A549 (cell line): ENCODE results near the gene RERE. TPM values are rescaled to one million over a fixed set of nuclear protein-coding genes. Genes with fewer than 3 reads are reported as not detected.

Experiments used
- ATAC-seq, 2 experiments: fragments of 200-7000 bp in 1 of 2; fragments of >200 bp in 1 of 2; cut with Nextera tagmentation in 1 of 2; cut with Tn5 transposase in 1 of 2; 3 replicates each; pipeline versions ENCODE4 v1.8.0 to v1.9.1; 2018 to 2020; ENCODE audit warnings: mild to moderate bottlenecking in 1 of 2, moderate library complexity in 1 of 2
- CTCF ChIA-PET: fragments of 300-600 bp; sonication (Branson Sonifier 250); formaldehyde crosslinking; extraction: SDS; loops from one replicate; lab custom pipeline; 2021; ENCODE audit warnings: antibody characterized with exemption, inconsistent platforms; lab: Yijun Ruan, JAX
- POLR2A ChIA-PET: fragments of 350-600 bp; formaldehyde crosslinking; extraction: SDS; loops from one replicate; lab custom pipeline; 2021; ENCODE audit warnings: antibody characterized with exemption, inconsistent platforms; lab: Yijun Ruan, JAX
- DNase-seq, 2 experiments: peaks; one replicate each; pipeline versions ENCODE4 v3.0.0 to v3.0.0-alpha.2; 2011 to 2016; ENCODE audit warnings: low read depth in 1 of 2, low spot score in 1 of 2
- FAIRE-seq: peaks from 2 replicates; lab custom pipeline; 2011; peaks lifted over from hg19 to GRCh38; lab: Jason Lieb, UNC
- H3K27ac ChIP-seq, 2 experiments: fragments of >200 bp; sonication (Bioruptor Twin); formaldehyde crosslinking; 3 replicates each; pipeline ENCODE4 v1.5.1; 2016 to 2017
- H3K4me1 ChIP-seq: fragments of >200 bp; sonication (Bioruptor Twin); formaldehyde crosslinking; 3 replicates; pipeline ENCODE4 v1.6.1; 2016
- H3K4me2 ChIP-seq: fragments of >200 bp; sonication (Bioruptor Twin); formaldehyde crosslinking; 3 replicates; pipeline ENCODE4 v1.6.1; 2016
- H3K4me3 ChIP-seq: fragments of >200 bp; sonication (Bioruptor Twin); formaldehyde crosslinking; 3 replicates; pipeline ENCODE4 v1.5.1; 2016
- H3K9me3 ChIP-seq: fragments of >200 bp; sonication (Bioruptor Twin); formaldehyde crosslinking; 3 replicates; pipeline ENCODE4 v1.6.1; 2016
- EHF ChIP-seq: fragments of 250-450 bp; sonication (Bioruptor Pico); IDR thresholded peaks from 2 replicates; pipeline ENCODE4 v1.5.0; 2020; ENCODE audit warnings: mild to moderate bottlenecking
- EP300 ChIP-seq, 2 experiments: fragments of >200 bp; sonication (Bioruptor Twin); formaldehyde crosslinking; IDR thresholded peaks; 2 replicates in 1 of 2; 3 replicates in 1 of 2; pipeline ENCODE4 v1.6.1; 2016 to 2017
- HMGXB4 ChIP-seq: fragments of 250-450 bp; sonication (Bioruptor Pico); IDR thresholded peaks from 2 replicates; pipeline ENCODE4 v1.5.0; 2021; ENCODE audit warnings: mild to moderate bottlenecking, moderate library complexity, borderline replicate concordance
- HOXA7 ChIP-seq: fragments of 250-450 bp; sonication (Bioruptor Pico); IDR thresholded peaks from 2 replicates; pipeline ENCODE4 v1.5.0; 2020; ENCODE audit warnings: mild to moderate bottlenecking, moderate library complexity
- HOXB5 ChIP-seq: fragments of 250-450 bp; sonication (Bioruptor Pico); IDR thresholded peaks from 2 replicates; pipeline ENCODE4 v1.5.0; 2020; ENCODE audit warnings: mild to moderate bottlenecking, moderate library complexity
- JUN ChIP-seq, 2 experiments: fragments of >200 bp; sonication (Bioruptor Twin); formaldehyde crosslinking; IDR thresholded peaks; 2 replicates in 1 of 2; 3 replicates in 1 of 2; pipeline ENCODE4 v1.6.1; 2016 to 2017
- JUNB ChIP-seq: fragments of >200 bp; sonication (Bioruptor Twin); formaldehyde crosslinking; IDR thresholded peaks from 2 replicates; pipeline ENCODE4 v1.6.1; 2016
- MAFK ChIP-seq: fragments of 450-650 bp; IDR thresholded peaks from 2 replicates; pipeline ENCODE4 v1.6.1; 2014; ENCODE audit not compliant: partially characterized antibody
- MYC ChIP-seq: IDR thresholded peaks from 2 replicates; pipeline ENCODE4 v1.6.1; 2012; ENCODE audit warnings: mild to moderate bottlenecking, inconsistent platforms, low read length, improper control_type of control experiment, borderline replicate concordance
- NFE2L2 ChIP-seq: fragments of 150-350 bp; conservative IDR thresholded peaks from 2 replicates; pipeline ENCODE4 v1.6.1; 2014; ENCODE audit warnings: low read length
- NR3C1 ChIP-seq: fragments of >200 bp; sonication (Bioruptor Twin); formaldehyde crosslinking; IDR thresholded peaks from 3 replicates; pipeline ENCODE4 v1.6.1; 2017
- PBX3 ChIP-seq: IDR thresholded peaks from 2 replicates; pipeline ENCODE4 v1.6.1; 2012
- RAD21 ChIP-seq, 2 experiments: fragments of >200 bp in 1 of 2; sonication (Bioruptor Twin) in 1 of 2; formaldehyde crosslinking in 1 of 2; IDR thresholded peaks in 1 of 2; conservative IDR thresholded peaks in 1 of 2; 2 replicates in 1 of 2; 3 replicates in 1 of 2; pipeline ENCODE4 v1.6.1; 2012 to 2018; ENCODE audit warnings: inconsistent platforms in 1 of 2
- RARB ChIP-seq: fragments of 250-450 bp; sonication (Bioruptor Pico); IDR thresholded peaks from 2 replicates; pipeline ENCODE4 v1.8.0; 2021; ENCODE audit warnings: mild to moderate bottlenecking, moderate library complexity
- REST ChIP-seq: fragments of 200-600 bp; sonication (generic); IDR thresholded peaks from 2 replicates; pipeline ENCODE4 v1.6.1; 2016; ENCODE audit warnings: antibody characterized with exemption, mild to moderate bottlenecking, moderate library complexity
- SREBF2 ChIP-seq: fragments of 450-650 bp; IDR thresholded peaks from 2 replicates; pipeline ENCODE4 v1.6.1; 2014; ENCODE audit warnings: mild to moderate bottlenecking, moderate library complexity
- TFCP2L1 ChIP-seq: fragments of 250-450 bp; sonication (Bioruptor Pico); IDR thresholded peaks from 2 replicates; pipeline ENCODE4 v1.5.0; 2021; ENCODE audit warnings: mild to moderate bottlenecking
- ZFP36 ChIP-seq: fragments of 450-650 bp; IDR thresholded peaks from 2 replicates; pipeline ENCODE4 v1.6.1; 2014; ENCODE audit warnings: borderline replicate concordance; ENCODE audit not compliant: partially characterized antibody
- WGBS: methylation state at CpG from one replicate; pipeline ENCODE4 v1.1.6; 2017; ENCODE audit errors: missing lambda C conversion rate; 5-methylcytosine and 5-hydroxymethylcytosine counted together
- polyA plus RNA-seq, 4 experiments: library from polyadenylated mRNA; depleted of rRNA in 3 of 4; stranded (reverse); fragments of >200 nt; fragmentation: RNase III in 1 of 4; extraction: RNeasy Plus Mini Kit Qiagen cat#74134 plus additional on column Dnase treatment in 1 of 4; gene quantifications; 2 replicates in 3 of 4; 3 replicates in 1 of 4; pipeline ENCODE4 v1.2.3, GENCODE V29; 2011 to 2017
- TF ChIP-seq, protein P1 (sequence below): IDR thresholded peaks from 2 replicates; pipeline ENCODE4 v1.6.1; 2012

RERE gene
- polyA plus RNA-seq, 2 of the 4 experiments (the other 2 are of a cell fraction): 12.6 to 28.6 TPM

DNA sequence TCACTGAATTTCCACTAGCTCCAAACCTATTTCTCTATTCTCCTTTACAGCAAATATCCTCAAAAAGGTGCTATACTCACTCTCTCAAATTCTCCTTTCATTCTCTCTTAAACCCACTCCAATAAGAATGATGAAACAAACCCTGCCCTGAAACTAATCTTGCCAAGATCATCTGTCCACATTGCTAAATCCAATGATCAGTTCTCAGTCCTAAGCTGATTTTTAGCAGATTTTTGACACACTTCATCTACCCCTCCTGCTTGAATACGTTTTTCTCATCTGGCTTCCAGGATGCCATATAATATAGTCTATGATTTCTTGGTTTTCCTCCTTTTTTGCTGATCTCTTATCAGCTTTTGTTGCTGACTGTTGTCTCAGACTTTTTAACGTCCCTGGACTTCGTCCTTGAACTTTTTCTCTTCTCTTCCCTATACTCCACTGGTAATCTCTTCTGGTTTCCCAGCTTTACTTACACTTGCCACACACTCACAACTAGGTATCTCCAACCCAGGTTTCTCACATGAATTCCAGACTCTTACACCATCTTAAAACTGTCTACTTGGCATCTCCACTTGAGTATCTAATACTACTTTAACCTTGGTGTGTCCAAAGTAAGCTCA lies 35.3 kb downstream of the RERE start:
- Histone ChIP-seq H3K9me3 (no peaks in the 10 kb centered on the region), H3K4me3 (no peak overlapping the region), H3K4me1 (peaks cover 5% of the 10 kb centered on the region; the same call in 2 of the 3 replicates), H3K27ac (no peak overlapping the region), H3K4me2 (no peak overlapping the region)
- DNase-seq: no peak
- TF ChIP-seq MYC (no peak), SREBF2 (no peak), REST (no peak), ZFP36 (no peak), NFE2L2 (no peak), HOXA7 (CRISPR knock-in tag) (no peak), RAD21 (conservative IDR thresholded peaks at IDR 0.05 in 1 of 2, IDR thresholded peaks at IDR 0.05 in 1 of 2) (no peak), JUN (IDR thresholded peaks at IDR 0.05) (no peak), MAFK (no peak), EHF (CRISPR knock-in tag) (no peak), NR3C1 (no peak), PBX3 (no peak), HMGXB4 (CRISPR knock-in tag) (no peak), EP300 (IDR thresholded peaks at IDR 0.05) (no peak), HOXB5 (no peak), JUNB (no peak)
- TF ChIP-seq, protein P1, sequence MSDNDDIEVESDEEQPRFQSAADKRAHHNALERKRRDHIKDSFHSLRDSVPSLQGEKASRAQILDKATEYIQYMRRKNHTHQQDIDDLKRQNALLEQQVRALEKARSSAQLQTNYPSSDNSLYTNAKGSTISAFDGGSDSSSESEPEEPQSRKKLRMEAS: no peak
- ChIA-PET POLR2A (no interaction called here), CTCF (no interaction called here)
- FAIRE-seq: no peak
- ATAC-seq: no peak
- WGBS: 74% methylated on average over 3 of the region's 3 CpGs

DNA sequence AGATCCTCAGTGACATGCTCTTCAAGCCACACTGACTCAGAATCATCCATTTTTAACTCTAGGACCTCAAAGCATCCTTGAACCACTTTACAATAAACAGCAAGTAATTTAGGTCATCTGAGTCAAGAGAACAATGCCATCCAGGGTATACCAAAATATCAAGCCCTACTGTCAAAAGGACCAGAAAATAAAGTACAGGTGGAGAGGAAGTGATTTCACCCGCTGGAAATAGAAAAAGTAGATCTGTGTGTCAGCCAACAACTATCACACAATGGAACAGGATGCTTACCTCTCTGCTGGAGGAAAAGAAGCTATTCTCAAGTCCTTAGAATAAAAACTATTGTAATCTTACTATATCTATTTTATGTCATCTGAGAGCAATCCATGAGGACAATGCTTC lies 37.0 kb downstream of the RERE start:
- no peak for DNase-seq
- 95% methylated on average over 1 of the region's 1 CpG for WGBS
- TF ChIP-seq RARB (CRISPR knock-in tag) (no peak), MYC (no peak), TFCP2L1 (CRISPR knock-in tag) (no peak)
- Histone ChIP-seq H3K4me1 (peaks cover 5% of the 10 kb centered on the region; the same call in 2 of the 3 replicates), H3K4me2 (no peak overlapping the region), H3K4me3 (no peak overlapping the region), H3K9me3 (no peaks in the 10 kb centered on the region), H3K27ac (no peak overlapping the region)
- no peak for ATAC-seq
- CTCF ChIA-PET: no interaction called here
- no peak for FAIRE-seq
- POLR2A ChIA-PET: no interaction called here
